Mesothelial cell of epicardium (in vitro differentiated cells): ENCODE data around the gene CUTA. TPM values are rescaled to one million over a fixed set of nuclear protein-coding genes. Genes with fewer than 3 reads are reported as not detected.

Source experiments
- DNase-seq, 2 experiments: peaks; one replicate each; pipeline ENCODE4 v3.0.0; 2021; ENCODE audit warnings: low spot score in 2 of 2; ENCODE audit not compliant: unreplicated experiment in 2 of 2
- H3K27ac Mint-ChIP-seq: 2 replicates; pipeline ENCODE4 v1.8.0; 2021; ENCODE audit warnings: mixed read lengths
- H3K27me3 Mint-ChIP-seq: 2 replicates; pipeline ENCODE4 v1.8.0; 2021; ENCODE audit warnings: low read depth, mixed read lengths
- H3K36me3 Mint-ChIP-seq: 2 replicates; pipeline ENCODE4 v1.8.0; 2021; ENCODE audit warnings: mixed read lengths
- H3K4me1 Mint-ChIP-seq: 2 replicates; pipeline ENCODE4 v1.8.0; 2021; ENCODE audit warnings: mixed read lengths
- H3K4me3 Mint-ChIP-seq: 2 replicates; pipeline ENCODE4 v1.8.0; 2021; ENCODE audit warnings: mild to moderate bottlenecking, moderate library complexity, mixed read lengths
- H3K9me3 Mint-ChIP-seq: 2 replicates; pipeline ENCODE4 v1.8.0; 2021; ENCODE audit warnings: mixed read lengths
- total RNA-seq: library from RNA; stranded (reverse); gene quantifications from 3 replicates; pipeline ENCODE4 v1.2.1, GENCODE V29; 2021
- TF ChIP-seq, protein P1 (sequence below): fragments of 200-600 bp; sonication (generic); IDR thresholded peaks from one replicate; pipeline ENCODE4 v1.5.0; 2021; ENCODE audit warnings: antibody characterized with exemption; ENCODE audit not compliant: unreplicated experiment

Gene CUTA
- total RNA-seq, 1 donor from 2014 or later = 239 TPM

DNA sequence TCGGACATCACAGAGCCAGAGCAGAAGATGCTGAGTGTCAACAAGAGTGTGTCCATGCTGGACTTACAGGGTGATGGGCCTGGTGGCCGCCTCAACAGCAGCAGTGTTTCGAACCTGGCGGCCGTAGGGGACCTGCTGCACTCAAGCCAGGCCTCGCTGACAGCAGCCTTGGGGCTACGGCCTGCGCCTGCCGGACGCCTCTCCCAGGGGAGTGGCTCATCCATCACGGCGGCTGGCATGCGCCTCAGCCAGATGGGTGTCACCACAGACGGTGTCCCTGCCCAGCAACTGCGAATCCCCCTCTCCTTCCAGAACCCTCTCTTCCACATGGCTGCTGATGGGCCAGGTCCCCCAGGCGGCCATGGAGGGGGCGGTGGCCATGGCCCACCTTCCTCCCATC lies 25.1 kb upstream of the CUTA start:
- H3K27me3 Mint-ChIP-seq = no peaks in the 10 kb centered on the region
- DNase-seq = no peak
- H3K4me3 Mint-ChIP-seq = no peak overlapping the region

DNA sequence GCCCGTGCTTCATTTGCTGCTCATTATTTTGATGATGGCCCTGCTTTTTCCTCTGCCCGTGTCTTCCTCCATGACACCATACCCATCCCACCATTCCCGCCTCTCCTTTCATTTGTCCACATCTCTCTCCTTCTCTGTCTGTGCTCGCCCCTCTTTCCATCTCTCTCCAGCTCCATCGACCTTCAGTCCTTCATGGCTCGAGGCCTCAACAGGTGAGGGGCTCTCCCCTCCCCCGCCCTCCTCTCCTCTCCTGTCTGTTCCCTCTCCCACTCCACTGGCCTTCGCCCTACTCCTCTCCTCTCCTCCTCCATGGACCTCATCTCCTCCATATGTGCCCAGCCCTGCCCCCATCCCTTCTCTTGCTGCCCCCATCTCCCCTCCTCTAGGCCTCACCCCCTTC lies 24.4 kb upstream of the CUTA start:
- Mint-ChIP-seq H3K4me3 (no peak overlapping the region), H3K4me1 (no peaks in the 10 kb centered on the region), H3K36me3 (peaks cover 35% of the 10 kb centered on the region), H3K27ac (no peak overlapping the region), H3K9me3 (no peaks in the 10 kb centered on the region), H3K27me3 (no peaks in the 10 kb centered on the region)
- no peak for DNase-seq
- TF ChIP-seq, protein P1, sequence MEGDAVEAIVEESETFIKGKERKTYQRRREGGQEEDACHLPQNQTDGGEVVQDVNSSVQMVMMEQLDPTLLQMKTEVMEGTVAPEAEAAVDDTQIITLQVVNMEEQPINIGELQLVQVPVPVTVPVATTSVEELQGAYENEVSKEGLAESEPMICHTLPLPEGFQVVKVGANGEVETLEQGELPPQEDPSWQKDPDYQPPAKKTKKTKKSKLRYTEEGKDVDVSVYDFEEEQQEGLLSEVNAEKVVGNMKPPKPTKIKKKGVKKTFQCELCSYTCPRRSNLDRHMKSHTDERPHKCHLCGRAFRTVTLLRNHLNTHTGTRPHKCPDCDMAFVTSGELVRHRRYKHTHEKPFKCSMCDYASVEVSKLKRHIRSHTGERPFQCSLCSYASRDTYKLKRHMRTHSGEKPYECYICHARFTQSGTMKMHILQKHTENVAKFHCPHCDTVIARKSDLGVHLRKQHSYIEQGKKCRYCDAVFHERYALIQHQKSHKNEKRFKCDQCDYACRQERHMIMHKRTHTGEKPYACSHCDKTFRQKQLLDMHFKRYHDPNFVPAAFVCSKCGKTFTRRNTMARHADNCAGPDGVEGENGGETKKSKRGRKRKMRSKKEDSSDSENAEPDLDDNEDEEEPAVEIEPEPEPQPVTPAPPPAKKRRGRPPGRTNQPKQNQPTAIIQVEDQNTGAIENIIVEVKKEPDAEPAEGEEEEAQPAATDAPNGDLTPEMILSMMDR = no peak

More for the DNA sequence above, 25.1 kb upstream of the CUTA start:
- Mint-ChIP-seq H3K4me1 (no peaks in the 10 kb centered on the region), H3K36me3 (peaks cover 39% of the 10 kb centered on the region), H3K27ac (no peak overlapping the region), H3K9me3 (no peaks in the 10 kb centered on the region)
- TF ChIP-seq, protein P1 = no peak

DNA sequence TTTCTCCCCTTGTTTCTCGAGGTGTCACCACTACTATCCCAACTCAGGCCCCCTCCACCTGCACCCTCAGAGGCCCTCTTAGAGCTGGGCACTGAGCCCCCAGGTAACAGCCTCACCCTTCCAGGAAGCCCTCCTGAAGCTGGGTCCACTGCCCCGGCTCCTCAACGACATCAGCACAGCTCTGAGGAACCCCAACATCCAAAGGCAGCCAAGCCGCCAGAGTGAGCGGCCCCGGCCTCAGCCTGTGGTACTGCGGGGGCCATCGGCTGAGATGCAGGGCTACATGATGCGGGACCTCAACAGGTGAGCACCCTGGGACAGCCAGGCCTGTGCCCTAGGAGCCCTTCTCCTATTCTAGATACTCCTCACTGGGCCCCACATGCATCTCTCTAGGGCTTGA lies 23.6 kb upstream of the CUTA start:
- H3K27ac Mint-ChIP-seq = no peak overlapping the region
- H3K4me3 Mint-ChIP-seq = no peak overlapping the region
- peaks cover 37% of the 10 kb centered on the region for H3K36me3 Mint-ChIP-seq
- no peaks in the 10 kb centered on the region for H3K4me1 Mint-ChIP-seq
- TF ChIP-seq, protein P1 = no peak
- DNase-seq = no peak
- H3K27me3 Mint-ChIP-seq = no peaks in the 10 kb centered on the region
- H3K9me3 Mint-ChIP-seq = no peaks in the 10 kb centered on the region

DNA sequence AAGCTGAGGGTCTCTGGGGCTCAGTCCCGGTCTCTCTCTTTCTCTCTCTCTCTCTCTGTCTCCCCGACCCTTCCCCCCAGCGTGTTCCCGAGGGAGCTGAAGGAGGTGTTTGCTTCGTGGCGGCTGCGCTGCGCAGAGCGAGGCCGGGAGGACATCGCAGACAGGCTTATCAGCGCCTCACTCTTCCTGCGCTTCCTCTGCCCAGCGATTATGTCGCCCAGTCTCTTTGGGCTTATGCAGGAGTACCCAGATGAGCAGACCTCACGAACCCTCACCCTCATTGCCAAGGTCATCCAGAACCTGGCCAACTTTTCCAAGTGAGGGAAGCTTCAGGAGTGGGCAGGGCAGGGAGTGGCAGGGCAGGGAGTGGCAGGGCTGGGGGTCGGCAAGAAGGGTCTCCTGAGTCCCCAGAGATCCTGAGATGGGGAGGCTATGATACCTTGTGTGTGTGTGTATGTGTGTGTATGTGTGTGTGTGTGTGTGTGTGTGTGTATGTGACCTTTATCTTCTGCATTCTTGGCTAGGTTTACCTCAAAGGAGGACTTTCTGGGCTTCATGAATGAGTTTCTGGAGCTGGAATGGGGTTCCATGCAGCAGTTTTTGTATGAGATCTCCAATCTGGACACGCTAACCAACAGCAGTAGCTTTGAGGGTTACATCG lies 22.9 kb upstream of the CUTA start:
- TF ChIP-seq, protein P1 = no peak
- Mint-ChIP-seq H3K9me3 (no peaks in the 10 kb centered on the region), H3K27me3 (no peaks in the 10 kb centered on the region), H3K27ac (no peak overlapping the region), H3K4me1 (no peaks in the 10 kb centered on the region), H3K36me3 (peaks cover 36% of the 10 kb centered on the region), H3K4me3 (no peak overlapping the region)
- no peak for DNase-seq

DNA sequence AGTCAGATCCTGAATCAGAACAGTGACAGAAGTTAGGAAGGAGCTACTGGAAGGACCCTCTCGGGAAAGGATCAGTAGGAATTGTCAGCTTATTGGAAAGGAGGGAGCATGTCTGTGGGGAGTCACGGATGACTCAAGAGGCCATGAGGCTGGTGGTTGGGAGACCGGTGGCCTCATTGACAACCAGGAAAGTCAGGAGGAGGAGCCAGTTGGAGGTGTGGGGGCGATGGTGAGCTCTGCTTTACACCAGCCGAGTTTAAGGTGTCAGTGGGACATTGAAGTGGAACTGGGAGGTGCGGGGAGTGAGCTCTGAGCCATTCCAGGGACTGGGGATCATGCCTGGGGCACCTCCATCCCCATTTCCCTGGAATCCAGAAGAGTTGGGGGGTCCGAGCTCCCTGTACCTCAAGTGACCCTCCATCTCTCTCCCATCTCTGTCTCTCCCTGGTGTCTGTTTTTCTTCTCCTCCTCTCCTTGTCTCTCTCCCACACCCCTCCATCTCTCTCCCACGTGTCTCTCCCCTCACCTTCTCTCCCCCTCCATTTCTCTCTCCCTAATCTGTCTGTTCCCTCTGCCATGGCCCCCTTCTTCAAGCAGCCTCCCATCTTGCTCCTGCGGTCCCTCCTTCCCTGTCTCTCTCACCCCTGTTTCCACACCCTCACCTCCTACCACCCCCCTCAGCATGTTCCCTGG lies 22.2 kb upstream of the CUTA start:
- H3K9me3 Mint-ChIP-seq = no peaks in the 10 kb centered on the region
- H3K36me3 Mint-ChIP-seq = peaks cover 40% of the 10 kb centered on the region
- no peaks in the 10 kb centered on the region for H3K4me1 Mint-ChIP-seq
- TF ChIP-seq, protein P1 = no peak
- H3K4me3 Mint-ChIP-seq = no peak overlapping the region
- H3K27me3 Mint-ChIP-seq = no peaks in the 10 kb centered on the region
- H3K27ac Mint-ChIP-seq = no peak overlapping the region
- DNase-seq = no peak
